Inflammatory macrophage treated with lipopolysaccharide for 1 hour (primary cell): ENCODE data around the gene UVSSA.
"Not testable (repeated sequence)": the region's sequence is repeated elsewhere in the genome, so short reads cannot be mapped to it uniquely, and the experiment has no call there.

Experiments used
- DNase-seq, 2 donors: peaks; one replicate each; pipeline ENCODE4 v3.0.0-alpha.2; 2020 to 2022

Gene UVSSA

DNA sequence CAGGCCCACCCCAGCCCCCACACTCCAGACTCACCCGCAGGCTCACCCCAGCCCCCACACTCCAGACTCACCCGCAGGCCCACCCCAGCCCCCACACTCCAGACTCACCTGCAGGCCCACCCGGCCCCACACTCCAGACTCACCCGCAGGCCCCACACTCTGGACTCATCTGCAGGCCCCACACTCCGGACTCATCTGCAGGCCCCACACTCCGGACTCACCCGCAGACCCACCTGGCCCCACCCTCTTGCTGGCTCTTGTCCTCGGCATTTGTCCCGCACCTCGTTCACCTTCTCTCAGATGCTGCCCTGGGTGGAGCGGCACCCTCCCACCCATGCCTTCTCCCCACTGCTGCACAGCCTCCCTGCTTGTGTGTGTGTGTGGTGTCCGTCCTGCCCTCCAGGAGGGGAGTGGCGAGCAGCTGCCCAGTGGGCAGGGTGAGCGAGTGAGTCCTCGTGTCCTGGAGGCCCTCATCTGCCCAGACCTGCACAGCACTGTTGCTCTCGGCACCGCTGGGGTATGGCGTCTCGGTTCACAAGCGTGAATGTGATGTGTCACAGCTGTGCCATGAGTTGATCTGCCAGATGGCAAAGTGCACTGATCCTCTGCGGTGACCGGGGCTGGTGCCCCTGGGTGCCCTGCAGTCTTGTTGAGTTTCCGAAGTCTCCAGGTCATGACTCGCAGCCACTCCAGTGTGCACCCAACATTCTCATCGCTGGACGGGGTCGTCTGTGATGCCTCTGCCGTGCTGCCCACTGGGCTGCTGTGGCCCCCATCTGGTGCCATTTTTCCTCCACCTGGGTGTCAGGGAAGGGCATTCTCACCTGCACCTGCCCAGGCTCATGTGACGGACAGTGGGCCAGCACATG is 29.6 kb upstream of the UVSSA start:
- no peak for DNase-seq

DNA sequence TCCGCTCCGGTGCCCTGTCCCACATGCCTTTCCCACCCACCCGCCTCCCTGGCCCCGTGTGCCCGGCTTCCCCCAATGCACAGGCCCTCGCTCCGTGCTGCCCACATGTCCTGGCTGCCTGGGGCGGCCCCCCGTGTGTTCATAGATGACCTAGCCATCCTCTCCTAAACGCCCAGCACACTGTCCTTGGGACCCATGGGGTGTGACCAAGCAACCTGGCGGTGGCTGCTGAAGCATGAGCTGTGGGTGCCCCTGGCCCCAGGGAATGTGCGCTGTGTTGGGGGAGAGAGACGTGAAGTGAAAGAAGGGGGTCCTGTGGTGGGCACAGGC is 29.0 kb upstream of the UVSSA start:
- no peak for DNase-seq

DNA sequence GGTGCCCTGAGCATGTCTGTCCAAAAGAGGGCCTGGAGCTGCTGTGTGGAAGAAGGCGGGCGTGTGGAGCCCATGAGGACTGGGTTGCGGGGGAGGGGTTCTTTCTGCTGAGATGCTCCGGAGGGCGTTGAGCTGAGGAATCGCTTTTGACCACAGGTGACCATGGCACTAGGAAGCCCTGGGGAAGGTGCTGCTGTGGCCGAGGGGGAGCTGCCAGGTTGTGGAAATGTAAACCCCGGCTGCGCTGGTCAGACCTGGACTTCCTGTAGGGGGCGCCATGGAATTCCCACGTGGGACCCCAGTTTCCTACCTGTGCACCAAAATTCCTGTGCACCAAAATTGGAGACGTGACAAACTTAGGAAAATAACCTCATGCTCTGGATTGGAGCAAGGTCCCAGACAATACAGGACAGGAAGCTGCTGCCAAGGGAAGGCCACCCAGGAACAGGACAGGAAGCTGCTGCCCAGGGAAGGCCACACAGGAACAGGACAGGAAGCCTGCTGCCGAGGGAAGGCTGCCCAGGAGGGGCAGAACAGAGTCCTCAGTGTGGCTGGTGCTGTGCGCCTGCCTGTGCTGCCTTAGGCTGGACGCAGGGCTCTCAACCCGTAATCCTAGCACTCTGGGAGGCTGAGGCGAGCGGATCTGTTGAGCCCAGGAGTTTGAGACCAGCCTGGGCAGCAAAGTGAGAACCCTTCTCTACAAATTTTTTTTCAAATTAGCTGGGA is 28.4 kb upstream of the UVSSA start:
- DNase-seq: peak in 1 of 2 donors; percentile 12

DNA sequence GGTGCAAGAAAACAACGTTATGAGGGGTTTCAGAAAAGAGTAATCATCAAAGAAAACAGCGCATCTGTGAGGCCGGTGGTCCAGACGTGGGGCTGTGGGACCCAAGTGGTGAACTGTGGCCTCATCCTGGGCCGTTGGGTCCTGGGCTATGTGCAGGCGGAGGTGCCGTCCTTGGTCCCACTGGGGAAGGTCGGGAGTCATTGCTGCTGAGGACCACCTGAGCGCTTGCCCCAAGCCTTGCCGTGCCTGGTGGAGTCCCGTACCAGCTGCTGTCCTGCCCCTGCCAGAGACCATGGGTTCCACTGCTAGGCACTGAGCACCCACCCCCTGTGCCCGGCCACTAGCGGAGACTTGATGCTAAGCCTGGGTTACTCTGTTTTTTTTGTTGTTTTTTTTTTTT is 25.5 kb upstream of the UVSSA start:
- no peak for DNase-seq

DNA sequence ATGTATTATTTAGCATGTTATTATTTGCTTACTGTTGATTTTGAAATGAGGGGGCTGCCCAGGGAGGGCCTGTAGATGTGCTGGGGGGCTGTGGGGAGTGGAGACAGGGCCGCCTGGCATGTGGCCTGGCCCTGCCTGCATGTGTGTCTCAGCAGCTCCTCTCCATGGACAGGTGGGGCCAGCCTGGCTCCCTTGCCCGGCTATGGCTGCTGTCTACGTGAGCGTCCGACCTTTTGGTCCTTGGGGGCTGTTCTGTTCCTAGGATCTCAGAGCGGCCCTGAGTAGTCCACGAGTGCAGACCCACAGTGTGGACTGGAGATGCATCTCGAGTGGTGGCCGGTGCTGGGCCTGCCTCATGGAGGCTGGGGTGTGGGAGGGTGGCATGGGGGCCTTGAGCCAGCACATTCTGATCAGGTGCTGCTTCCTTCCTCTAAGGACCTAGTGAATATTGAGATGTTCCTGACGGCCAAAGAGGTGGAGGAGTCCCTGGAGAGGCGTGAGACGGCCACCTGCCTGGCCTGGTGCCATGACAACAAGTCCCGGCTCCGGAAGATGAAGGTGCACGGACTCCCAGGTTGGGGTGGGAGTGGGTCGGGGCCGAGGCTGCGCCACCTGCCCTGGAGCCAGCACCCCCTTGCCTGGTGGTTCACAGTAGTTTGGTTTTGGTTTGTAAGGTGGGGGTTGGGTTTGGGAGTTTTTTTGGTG is 24.9 kb upstream of the UVSSA start:
- no peak for DNase-seq

DNA sequence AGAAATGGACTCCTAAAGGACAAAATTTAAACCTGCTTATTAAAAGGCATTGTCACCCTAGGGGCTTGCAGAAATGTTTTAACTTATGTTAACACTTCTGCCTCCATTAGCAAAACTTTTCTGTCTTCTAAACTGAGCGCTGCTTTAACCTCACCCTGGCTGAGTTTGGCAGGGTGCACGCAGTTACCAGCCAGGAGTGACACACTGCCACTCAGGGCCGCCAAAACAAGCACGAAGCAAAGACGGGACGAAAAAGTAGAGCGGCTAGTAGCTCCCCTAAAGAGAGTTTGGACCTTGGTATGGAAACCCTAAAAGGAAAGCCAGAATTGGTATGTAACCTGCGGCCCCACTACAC is 23.8 kb upstream of the UVSSA start:
- no peak for DNase-seq

DNA sequence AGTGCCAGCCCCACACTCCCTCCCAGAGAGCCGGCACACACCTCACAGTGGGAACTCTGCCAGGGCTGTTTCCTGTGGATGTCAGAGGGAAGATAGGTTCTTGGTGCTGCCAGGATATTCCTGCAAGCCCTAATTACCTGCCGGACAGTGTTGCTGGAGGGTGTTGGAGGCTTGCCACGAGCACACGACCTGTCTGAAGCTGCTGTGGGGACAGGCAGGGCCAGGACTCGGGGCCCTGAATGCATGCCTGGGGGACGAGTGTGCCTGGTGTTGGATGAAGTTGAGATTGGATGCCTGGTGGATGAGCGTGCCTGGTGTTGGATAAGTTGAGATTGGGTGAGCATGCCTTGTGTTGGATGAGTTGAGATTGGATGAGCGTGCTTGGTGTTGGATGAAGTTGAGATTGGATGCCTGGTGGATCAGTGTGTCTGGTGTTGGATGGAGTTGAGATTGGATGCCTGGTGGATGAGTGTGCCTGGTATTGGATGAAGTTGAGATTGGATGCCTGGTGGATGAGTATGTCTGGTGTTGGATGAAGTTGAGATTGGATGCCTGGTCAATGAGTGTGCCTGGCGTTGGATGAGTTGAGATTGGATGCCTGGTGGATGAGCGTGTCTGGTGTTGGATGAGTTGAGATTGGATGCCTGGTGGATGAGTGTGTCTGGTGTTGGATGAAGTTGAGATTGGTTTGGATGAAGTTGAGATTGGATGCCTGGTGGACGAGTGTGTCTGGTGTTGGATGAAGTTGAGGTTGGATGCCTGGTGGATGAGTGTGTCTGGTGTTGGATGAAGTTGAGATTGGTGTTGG is 23.2 kb upstream of the UVSSA start:
- DNase-seq: no peak

DNA sequence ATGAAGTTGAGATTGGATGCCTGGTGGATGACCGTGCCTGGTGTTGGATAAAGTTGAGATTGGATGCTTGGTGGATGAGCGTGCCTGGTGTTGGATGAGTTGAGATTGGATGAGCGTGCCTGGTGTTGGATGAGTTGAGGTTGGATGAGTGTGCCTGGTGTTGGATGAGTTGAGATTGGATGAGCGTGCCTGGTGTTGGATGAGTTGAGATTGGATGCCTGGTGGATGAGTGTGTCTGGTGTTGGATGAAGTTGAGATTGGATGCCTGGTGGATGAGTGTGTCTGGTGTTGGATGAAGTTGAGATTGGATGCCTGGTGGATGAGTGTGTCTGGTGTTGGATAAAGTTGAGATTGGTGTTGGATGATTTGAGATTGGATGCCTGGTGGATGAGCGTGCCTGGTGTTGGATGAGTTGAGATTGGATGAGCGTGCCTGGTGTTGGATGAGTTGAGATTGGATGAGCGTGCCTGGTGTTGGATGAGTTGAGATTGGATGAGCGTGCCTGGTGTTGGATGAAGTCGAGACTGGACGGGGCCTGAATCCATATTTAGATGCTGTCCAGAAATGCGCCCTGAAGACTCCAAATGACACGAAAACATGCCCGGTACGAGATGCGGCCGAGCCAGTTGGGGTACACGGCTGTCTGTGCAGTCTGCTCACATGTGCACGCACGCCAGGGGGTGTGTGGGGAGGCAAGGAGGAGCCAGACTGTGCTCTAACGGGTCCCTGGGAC is 22.4 kb upstream of the UVSSA start:
- DNase-seq: not testable (repeated sequence)

DNA sequence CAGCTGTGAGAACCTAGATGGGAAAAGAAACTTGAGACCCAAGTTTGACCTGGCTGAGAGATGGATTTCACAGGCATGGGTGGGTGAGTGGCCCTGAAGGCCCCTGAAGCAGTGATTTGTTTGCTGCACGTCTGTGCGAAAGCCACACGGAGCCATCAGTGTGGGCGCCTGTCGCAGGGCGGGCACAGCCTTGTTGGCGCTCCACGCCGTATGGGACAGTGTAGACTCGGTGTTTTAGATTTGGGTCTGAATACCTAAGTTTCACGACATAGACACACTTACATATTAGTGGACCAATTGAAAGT is 21.9 kb upstream of the UVSSA start:
- DNase-seq: no peak

DNA sequence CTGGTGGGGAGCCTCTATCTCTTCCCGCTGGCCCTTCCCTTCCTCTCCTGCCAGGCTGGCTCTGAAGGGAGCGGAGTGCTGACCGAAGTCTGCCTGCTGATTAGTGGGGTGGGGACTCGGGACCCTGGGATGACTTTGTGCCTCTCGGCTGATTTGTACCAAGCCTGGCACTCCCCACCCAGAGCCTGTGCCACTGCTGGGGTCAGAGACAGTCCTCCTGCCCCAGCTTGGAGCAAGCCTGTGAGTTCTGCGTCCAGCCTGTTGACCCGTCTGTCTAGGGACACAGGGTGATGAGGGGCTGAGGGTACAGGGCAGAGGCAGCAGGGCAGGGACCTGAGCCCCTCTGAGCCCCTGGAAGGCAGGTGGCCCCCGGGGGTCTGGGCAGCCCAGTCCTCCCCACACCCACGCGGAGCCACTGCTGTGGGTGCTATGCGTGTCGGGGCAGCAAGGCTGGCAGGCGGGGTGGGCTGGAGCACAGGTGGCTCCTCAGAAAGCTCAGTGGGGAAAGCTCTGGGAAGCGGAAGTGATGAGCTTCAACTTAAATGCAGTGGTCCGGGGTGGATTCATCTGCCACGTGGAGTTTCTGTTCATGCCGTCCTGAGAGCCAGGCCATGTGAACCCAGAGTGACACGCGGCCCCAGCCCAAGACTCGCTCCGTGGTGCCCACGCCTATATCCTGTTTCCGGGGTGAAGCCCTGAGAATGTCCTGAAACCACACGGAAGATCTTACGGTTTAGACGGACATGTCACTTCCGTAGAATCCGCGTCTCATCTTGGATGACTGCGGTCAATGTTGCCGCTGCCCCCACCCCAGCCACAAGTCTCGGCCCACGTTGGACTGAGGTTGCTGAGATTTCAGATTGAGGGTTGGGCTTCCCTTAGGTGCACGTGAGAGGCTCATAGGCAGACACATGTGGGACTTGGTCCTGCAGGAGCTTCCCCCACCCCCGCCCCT is 21.1 kb upstream of the UVSSA start:
- no peak for DNase-seq

DNA sequence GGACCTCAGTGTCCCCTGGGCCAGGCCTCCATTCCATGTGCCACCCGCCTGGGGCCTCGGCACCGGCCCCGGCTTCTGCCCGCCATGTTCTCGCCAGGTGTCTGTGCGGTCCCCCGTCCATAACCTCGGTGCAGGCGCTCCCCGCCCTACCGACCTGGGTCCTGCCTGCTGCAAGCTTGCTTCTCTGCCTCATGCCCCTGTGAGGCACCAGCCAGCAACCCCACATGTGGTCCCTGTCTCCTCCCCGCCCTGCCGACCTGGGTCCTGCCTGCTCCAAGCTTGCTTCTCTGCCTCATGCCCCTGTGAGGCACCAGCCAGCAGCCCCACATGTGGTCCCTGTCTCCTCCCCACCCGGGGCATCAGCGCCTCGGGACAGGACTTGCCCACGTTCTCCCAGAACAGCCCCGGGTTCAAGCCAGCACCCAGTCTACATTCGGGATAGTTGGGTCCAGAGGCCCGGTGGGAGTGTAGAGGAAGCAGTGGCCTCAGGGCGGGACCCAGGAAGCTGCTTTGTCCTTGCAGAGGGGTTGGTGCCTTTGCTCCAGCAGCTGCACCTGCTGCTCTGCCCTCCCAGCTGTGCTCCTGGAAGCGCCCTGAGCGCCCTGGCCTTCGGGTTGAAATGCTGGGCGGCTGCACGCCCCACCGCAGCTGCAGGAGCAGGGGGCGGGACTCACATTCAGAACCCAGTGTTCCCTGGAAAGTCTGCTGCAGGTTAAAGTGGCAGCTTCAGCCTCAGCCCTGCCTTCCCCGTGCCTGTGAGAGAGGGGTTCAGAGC is 20.1 kb upstream of the UVSSA start:
- no peak for DNase-seq

DNA sequence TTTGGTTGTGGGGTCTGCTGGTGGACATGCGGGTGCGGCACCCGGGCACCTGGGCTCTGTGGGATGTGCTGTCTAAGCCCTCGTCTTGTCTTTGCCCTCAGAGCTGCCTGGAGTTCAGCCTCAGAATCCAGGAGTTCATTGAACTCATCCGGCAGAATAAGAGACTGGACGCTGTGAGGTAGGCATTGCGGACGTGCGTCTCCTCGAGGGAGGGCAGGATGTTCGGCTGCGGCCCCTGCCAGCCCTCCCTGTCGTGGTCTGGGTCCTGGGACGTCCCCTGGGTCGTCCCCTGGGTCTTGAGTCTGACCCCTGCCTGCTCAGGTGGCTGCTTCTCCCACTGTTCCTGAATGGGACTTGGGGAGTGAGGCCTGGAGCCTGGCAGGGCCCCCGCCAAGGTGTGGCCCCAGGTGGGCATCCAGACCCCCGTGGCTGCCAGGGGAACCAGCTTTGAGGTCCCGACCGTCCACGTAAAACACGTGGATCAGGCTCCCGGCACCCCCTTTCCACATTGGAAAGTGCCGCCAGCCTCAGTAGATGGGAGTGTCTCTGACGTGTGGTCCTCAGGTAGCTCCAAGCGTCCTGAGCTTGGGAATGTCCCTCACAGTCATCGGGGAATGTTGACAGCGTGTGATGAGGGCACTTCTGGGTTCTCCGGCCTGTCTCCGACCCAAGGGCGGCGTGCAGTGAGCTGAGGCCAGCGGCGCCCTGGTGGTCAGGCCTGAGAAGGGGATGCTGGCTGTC is 19.3 kb upstream of the UVSSA start:
- DNase-seq: no peak

DNA sequence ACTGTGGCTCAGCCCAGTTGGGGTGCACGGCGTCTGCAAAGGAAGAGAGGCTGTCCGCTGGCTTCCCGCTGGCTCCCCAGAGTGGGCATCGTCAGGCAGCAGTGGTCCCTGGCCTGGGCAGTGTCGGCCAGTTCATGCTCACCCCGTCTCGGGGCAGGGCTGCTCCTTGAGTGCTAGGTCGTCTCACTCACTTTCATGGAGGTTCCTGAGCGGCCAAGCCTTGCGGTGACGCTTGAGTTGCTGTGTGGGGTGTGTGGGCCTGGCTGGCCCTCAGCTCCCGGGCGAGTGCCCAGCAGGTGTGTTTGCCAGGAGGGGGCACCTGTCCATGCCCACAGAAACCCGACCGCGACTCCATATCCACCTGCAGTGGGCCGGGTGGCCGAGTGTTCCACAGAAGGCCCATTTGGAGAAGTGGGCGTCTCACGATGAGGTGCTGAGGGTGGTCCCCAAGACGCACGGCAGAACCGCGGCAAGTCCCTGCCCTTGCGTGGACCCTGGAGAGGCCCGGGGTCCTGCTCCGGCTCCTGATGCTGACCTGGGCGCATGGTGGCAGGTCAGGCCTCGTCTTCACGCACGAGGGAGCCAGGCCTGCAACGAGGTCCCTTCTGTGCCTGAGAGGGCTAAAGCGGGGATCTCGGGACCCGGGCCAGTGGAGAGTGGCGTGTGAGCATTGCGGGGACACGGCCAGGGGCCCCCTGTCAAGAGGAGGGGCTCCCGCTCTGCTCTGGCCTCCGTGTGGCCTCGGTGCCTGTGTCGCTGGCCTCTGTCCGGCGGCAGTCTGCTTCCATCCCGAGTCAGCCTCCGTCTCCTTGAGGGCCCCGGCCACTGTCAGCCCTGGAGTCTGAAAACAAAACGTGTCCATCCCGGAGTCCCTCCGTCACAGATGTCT is 18.5 kb upstream of the UVSSA start:
- DNase-seq: no peak

DNA sequence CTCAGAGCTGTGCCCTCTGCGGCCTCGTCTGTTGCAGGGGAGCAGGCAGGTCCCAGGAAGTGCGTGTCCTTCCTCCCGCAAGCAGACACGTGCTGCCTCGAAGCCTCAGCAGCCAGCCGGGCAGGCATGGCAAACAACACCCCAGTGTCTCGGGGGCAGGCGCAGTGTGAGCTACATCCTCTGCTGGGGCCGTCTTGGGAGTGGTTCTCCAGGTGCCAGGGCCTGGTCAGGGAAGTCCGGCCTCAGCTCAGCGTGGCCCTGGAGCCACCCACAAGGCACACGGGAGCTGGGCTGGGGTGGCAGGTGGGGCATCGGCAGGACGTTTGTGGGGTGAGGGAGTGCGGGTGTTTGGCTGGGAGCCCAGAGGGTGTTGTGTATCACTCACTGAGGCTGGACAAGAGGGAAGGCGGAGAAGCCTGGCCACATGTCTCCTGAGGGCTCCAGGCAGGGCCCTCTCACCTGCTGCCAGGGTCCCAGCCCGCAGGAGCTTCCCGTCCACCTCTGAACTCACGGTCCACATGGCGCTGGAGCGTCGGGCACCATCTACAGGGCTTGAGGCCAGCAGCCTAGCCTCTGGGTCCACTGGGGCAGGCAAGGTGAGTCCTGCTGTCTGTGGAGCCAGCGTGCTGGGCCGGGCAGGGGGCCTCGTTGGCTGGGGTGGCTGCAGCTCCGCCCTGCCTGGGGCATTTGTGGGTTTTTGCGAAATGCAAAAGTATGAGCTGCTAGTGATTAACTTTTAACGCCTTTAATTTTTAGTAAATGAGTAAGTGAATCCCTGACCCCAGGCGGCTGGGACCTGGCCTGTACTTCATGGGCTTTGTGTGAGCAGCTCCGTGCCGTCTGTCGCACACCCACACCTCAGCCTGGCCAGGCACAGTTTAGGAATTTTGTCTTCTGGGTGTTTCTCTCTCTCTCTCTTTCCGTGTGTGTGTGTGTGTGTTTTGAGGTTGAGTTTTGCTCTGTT is 17.3 kb upstream of the UVSSA start:
- DNase-seq: no peak

DNA sequence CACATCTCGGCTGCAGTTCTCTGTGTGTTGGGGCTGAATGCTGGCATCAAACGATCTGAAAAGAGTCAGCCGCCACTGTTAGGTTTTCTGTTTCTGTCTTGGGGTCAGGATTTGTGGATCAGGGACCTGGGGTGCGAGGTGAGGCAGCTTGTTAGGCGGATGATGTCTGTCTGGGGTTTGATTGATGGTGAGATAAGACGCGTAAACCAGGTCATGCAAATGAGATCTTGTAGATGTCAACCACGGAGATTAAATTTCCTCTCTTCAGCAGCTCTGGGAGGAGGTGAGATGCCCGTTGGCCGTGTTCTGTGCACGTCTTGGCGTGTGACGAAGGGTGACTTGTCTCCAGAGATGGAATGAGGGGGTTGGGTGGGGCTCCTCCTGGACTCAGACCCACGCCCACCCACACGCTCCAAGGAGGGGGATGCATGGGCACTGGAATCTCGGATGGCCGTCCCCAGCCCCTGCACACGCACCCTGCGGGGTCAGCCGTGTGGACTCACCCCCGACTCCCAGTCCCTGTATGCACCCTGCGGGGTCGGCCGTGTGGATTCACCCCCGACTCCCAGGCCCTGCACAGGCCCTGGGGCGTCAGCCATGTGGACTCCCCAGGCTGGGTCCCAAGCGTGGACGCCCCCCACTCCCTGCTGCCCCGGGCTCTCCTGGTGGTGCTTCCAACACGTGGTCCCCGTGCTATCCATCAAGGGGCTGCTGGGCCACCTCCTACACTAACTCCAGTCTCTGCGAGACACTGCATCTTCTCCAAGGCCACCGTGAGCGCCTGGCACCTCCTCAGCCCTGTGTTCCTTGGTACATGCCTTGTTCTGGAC is 16.0 kb upstream of the UVSSA start:
- no peak for DNase-seq

DNA sequence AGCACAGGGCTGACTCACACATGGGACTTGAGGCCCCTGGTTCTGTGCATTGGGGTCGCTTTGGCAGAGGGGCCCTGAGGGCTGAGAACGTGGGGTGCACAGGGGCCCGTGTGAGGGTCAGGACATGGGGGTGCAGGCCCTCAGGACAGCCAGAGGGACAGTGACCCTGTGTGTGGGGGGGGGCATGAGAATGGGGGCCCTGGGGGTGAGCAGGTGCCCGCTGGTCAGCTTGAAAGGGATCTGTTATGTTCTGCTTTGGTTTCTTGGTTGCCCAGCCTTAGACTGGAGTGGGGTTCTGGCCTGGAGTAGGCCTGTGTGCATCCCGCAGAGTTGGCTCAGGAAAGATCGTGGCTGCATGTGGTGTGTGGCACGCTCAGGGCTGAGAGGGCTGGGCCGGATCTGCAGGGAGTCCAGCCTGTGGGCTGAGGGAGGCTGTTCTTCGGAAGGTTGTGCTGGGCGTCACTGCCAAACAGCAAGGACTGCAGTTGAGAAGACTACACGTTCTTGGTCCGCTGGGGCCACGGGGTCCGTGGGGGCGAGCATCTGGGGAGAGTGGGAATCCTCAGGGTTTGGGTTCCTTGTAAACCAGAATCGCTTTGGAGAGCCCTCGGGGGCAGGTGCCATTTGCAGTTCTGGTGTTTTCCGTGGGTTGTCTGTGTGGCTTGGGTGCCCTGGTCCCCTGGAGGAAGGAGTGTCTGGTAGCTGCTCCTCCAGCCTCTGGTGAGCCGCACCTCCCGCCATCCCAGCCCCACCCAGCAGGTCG is 15.2 kb upstream of the UVSSA start:
- DNase-seq: no peak
